BLaER1 treated with 17β-estradiol and CSF1 and Interleukin-3, amounts not matched to agents 10 nM and 100 nM (cell line): ENCODE measurements around the gene PPM1E.
"Not testable (repeated sequence)": the region's sequence is repeated elsewhere in the genome, so short reads cannot be mapped to it uniquely, and the experiment has no call there.

ENCODE experiments used
- H3K27ac ChIP-seq, 11 experiments: shearing (Covaris generic); formaldehyde crosslinking; 2 replicates each; pipeline ENCODE4 v1.8.1; 2022
- H3K27me3 ChIP-seq, 11 experiments: shearing (Covaris generic); formaldehyde crosslinking; 2 replicates each; pipeline ENCODE4 v1.8.1; 2022
- H3K36me3 ChIP-seq, 11 experiments: shearing (Covaris generic); formaldehyde crosslinking; 2 replicates each; pipeline ENCODE4 v1.8.1; 2022
- H3K4me1 ChIP-seq, 10 experiments: shearing (Covaris generic); formaldehyde crosslinking; 2 replicates each; pipeline ENCODE4 v1.8.1; 2022
- H3K4me2 ChIP-seq, 11 experiments: shearing (Covaris generic); formaldehyde crosslinking; 2 replicates each; pipeline ENCODE4 v1.8.1; 2022
- H3K4me3 ChIP-seq, 10 experiments: shearing (Covaris generic); formaldehyde crosslinking; 2 replicates each; pipeline ENCODE4 v1.8.1; 2022
- H3K9ac ChIP-seq, 11 experiments: shearing (Covaris generic); formaldehyde crosslinking; 2 replicates each; pipeline ENCODE4 v1.8.1; 2022
- H3K9me3 ChIP-seq, 11 experiments: shearing (Covaris generic); formaldehyde crosslinking; replicated peaks in 1 of 11; 2 replicates each; pipeline ENCODE4 v1.8.1; 2022
- H4K20me1 ChIP-seq, 11 experiments: shearing (Covaris generic); formaldehyde crosslinking; 2 replicates each; pipeline ENCODE4 v1.8.1; 2022
- Cebpa-rat ChIP-seq, 11 experiments: shearing (Covaris generic); IDR thresholded peaks; 2 replicates each; pipeline ENCODE4 v1.8.1; 2022

PPM1E gene

DNA sequence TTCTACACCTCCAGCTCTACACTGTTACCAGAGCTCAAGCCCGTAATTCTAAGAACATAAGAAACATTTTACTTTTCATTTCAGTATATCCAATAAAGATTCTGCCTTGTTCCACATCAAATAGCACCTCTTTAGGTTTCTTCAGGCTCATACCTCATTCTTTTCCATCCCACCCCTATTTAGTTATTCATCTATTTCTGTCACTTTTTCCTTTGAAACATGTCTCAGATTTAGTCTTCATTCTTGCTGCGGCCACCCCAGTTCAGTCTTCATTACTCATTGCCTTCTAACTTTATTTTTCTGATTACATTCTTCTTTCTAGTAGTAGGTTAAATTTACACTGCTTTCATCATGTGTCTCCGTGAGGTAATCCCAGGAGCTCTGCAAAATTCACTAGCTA is 33.5 kb downstream of the PPM1E start:
- no peaks in the 10 kb centered on the region for H3K9me3 ChIP-seq
- H3K4me3 ChIP-seq, result no peak overlapping the region
- H3K27ac ChIP-seq, result no peak overlapping the region
- H3K27me3 ChIP-seq, result no peaks in the 10 kb centered on the region
- H3K4me1 ChIP-seq, result peaks cover 0 to 6% (median 0%) of the 10 kb centered on the region in 10 experiments; a peak in 3 of 20 replicates
- H3K4me2 ChIP-seq, result no peak overlapping the region
- no peak for TF ChIP-seq Cebpa-rat (IDR thresholded peaks at IDR 0.05)
- no peak overlapping the region for H3K9ac ChIP-seq
- H4K20me1 ChIP-seq, result no peaks in the 10 kb centered on the region
- no peaks in the 10 kb centered on the region for H3K36me3 ChIP-seq

DNA sequence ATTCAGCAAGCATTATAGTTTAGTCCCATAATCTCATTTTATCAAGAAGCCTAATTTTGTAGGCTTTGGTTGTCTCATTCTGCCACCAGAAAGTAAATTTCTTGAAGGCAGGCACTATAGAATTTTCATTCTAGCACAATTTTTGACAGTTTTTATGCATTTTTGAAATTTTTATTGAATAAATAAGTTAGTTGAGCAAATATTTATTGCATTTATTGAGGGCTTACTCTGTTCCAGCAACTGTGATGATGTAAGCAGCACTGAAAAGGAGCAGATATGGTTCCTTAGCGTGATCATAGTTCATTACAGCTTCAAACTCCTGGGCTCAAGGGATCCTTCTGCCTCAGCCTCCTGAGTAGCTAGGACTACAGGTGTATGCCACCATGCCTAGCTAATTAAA is 34.2 kb downstream of the PPM1E start:
- Histone ChIP-seq H3K4me3 (no peak overlapping the region), H3K4me2 (no peak overlapping the region), H4K20me1 (no peaks in the 10 kb centered on the region), H3K27ac (no peak overlapping the region), H3K36me3 (no peaks in the 10 kb centered on the region), H3K27me3 (no peaks in the 10 kb centered on the region), H3K9ac (no peak overlapping the region), H3K9me3 (peaks cover 0 to 6% (median 0%) of the 10 kb centered on the region in 11 experiments; a peak in 1 of 22 replicates), H3K4me1 (peaks cover 0 to 6% (median 0%) of the 10 kb centered on the region in 10 experiments; a peak in 3 of 20 replicates)
- TF ChIP-seq Cebpa-rat (IDR thresholded peaks at IDR 0.05), result no peak

DNA sequence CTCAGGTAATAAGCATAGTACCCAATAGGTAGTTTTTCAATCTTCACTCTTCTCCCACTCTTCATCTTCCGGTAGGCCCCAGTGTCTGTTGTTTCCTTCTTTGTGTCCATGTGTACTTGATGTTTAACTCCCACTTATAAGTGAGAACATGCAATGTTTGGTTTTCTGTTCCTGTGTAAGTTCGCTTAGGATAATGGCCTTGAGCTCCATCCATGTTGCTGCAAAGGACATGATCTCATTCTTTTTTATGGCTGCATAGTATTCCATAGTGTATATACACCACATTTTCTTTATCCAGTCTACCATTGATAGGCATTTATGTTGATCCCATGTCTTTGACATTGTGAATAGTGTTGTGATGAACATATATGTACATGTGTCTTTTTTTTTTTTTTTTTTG is 38.9 kb downstream of the PPM1E start:
- not testable (repeated sequence) for H3K4me1 ChIP-seq, H3K4me3 ChIP-seq, H3K27ac ChIP-seq, H3K9ac ChIP-seq, H3K36me3 ChIP-seq, H3K4me2 ChIP-seq, H3K27me3 ChIP-seq, H4K20me1 ChIP-seq, H3K9me3 ChIP-seq

DNA sequence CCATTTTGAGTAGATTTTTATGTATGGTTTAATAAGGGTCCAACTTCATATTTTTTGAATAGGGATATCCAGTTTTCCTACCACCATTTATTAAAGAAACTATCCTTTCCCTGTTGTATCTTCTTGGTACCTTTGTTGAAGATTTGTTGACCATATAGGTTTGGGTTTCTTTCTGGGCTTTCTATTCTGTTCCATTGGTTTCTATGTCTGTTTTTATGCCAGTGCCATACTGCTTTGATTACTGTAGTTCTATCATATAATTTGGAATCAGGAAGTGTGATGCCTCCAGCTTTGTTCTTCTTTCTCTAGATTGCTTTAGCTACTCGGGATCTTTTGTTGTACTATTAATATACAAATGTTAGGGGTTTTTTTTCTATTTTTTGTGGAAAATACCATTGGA is 46.5 kb downstream of the PPM1E start:
- no peak for TF ChIP-seq Cebpa-rat (IDR thresholded peaks at IDR 0.05)
- H3K36me3 ChIP-seq, result no peaks in the 10 kb centered on the region
- no peak overlapping the region for H3K4me2 ChIP-seq
- peaks cover 8 to 12% (median 10%) of the 10 kb centered on the region in 11 experiments; a peak in 21 of 22 replicates for H3K9me3 ChIP-seq
- no peaks in the 10 kb centered on the region for H3K4me1 ChIP-seq
- H3K27me3 ChIP-seq, result no peaks in the 10 kb centered on the region
- H3K27ac ChIP-seq, result no peak overlapping the region
- H3K4me3 ChIP-seq, result no peak overlapping the region
- no peaks in the 10 kb centered on the region for H4K20me1 ChIP-seq
- no peak overlapping the region for H3K9ac ChIP-seq

DNA sequence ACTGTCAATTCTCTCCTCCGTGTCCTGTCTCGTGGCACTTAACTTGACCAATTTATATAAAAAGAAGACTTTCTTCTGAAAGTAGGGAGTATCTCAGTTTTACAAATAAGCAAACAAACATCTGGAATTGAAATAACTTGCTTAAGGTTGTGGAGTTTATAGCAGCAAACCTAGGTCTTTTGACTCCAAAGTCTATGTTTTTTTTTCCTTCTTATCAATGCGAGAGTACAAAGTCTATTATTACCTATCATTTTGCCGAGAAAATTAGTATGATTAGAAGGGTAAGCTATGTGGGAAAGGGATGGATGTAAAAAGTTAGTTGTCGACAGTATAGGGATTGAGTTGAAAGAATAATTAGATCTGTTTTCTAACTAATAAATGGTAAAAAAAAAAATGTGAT is 50.4 kb downstream of the PPM1E start:
- Histone ChIP-seq H4K20me1 (no peaks in the 10 kb centered on the region), H3K27me3 (no peaks in the 10 kb centered on the region), H3K4me3 (no peak overlapping the region), H3K9me3 (peaks cover 8 to 12% (median 10%) of the 10 kb centered on the region in 11 experiments; a peak in 21 of 22 replicates), H3K27ac (no peak overlapping the region), H3K4me1 (peaks cover 4 to 12% (median 7%) of the 10 kb centered on the region in 10 experiments; a peak in 14 of 20 replicates), H3K36me3 (no peaks in the 10 kb centered on the region), H3K4me2 (no peak overlapping the region), H3K9ac (no peak overlapping the region)
- no peak for TF ChIP-seq Cebpa-rat (IDR thresholded peaks at IDR 0.05)

DNA sequence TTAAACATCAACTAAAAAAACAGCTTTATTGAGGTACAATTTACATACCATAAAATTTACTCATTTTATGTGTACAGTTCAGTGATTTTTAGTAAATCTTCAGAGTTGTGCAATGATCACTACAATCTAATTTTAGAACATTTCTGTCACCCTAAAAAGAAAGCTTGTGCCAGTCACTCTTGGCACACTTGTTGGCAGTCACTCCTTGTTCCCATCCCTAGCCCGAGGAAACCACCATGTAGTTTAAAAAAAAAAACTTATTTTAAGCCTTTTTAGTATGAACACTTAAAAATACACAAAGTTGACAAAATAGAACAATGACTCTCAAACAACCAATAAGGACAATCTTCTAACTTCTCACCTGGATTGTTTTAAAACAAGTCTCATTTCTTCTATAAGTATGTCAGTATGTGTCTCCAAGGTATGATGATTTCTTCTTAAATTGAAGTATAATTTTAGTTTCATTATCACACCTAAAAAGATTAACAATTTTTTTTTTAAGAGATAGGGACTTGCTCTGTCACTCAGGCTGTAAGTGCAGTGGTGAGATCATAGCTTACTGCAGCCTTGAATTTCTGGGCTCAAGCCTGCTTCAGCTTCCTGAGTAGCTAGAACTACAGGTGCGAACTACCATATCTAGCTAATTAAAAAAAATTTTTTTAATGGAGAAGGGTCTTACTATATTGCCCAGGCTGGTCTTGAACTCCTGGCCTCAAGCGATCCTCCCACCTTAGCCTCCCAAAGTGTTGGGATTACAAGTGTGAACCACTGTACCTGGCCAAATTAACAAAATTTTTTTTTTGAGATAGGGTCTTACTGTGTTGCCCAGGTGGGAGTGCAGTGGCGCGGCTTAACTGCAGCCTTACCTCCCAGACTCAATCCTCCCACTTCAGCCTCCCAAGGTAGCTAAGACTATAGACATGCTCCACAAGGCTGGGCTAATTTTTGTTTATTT is 53.2 kb downstream of the PPM1E start:
- Histone ChIP-seq H3K27me3 (no peaks in the 10 kb centered on the region), H3K36me3 (no peaks in the 10 kb centered on the region), H3K9me3 (no peaks in the 10 kb centered on the region), H3K27ac (no peak overlapping the region), H3K4me1 (peaks cover 4 to 12% (median 7%) of the 10 kb centered on the region in 10 experiments; a peak in 14 of 20 replicates), H3K4me2 (peak overlapping the region in 10 of 11 experiments; percentile 10 to 58 (median 38); a peak in 15 of 22 replicates), H3K9ac (no peak overlapping the region), H3K4me3 (no peak overlapping the region), H4K20me1 (no peaks in the 10 kb centered on the region)
- no peak for TF ChIP-seq Cebpa-rat (IDR thresholded peaks at IDR 0.05)

DNA sequence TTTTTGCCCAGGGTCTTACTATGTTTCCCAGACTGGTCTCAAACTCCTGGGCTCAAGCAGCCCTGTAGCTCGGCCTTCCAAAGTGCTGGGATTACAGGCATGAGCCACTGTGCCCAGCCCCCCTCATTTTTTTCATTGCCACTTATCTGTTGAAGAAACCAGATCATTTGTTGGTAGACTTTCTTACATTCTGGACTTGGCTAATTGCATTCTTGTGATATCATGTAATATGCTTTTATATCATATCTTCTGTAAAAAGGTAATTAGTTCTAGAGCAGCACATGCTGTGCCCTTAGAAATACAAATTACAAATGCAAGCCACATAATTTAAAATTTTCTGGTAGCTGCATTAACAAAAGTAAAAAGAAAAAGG is 53.9 kb downstream of the PPM1E start:
- Histone ChIP-seq H3K27me3 (no peaks in the 10 kb centered on the region), H3K36me3 (no peaks in the 10 kb centered on the region), H3K4me3 (no peak overlapping the region), H3K9ac (no peak overlapping the region), H3K4me2 (no peak overlapping the region), H3K4me1 (peaks cover 4 to 12% (median 7%) of the 10 kb centered on the region in 10 experiments; a peak in 14 of 20 replicates), H4K20me1 (no peaks in the 10 kb centered on the region), H3K27ac (no peak overlapping the region), H3K9me3 (no peaks in the 10 kb centered on the region)
- no peak for TF ChIP-seq Cebpa-rat (IDR thresholded peaks at IDR 0.05)

DNA sequence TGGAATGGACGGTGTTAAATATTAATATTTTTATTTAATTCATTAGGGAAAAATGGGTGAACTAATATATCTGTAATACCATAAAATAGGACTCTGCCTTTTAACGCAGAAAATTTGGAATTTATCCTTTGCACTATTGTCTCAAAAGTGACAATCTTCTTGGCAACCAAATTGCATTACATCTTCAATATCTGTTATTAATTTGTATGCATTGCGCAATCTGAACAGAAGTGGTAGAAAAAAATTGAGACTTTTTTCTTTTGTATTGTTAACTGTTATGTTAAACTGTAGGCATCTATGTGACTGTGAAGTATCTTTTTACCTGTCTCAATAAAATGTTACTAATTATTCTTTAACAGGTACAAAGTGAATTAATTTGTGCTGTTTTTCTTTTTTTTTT is 55.6 kb downstream of the PPM1E start:
- H3K9ac ChIP-seq, result no peak overlapping the region
- H3K4me2 ChIP-seq, result no peak overlapping the region
- no peaks in the 10 kb centered on the region for H4K20me1 ChIP-seq
- H3K9me3 ChIP-seq, result no peaks in the 10 kb centered on the region
- H3K27me3 ChIP-seq, result no peaks in the 10 kb centered on the region
- H3K27ac ChIP-seq, result no peak overlapping the region
- peak in 5 of 11 experiments; percentile 39 to 92 (median 56); a peak in 7 of 22 replicates for TF ChIP-seq Cebpa-rat (IDR thresholded peaks at IDR 0.05)
- peaks cover 4 to 12% (median 7%) of the 10 kb centered on the region in 10 experiments; a peak in 14 of 20 replicates for H3K4me1 ChIP-seq
- no peak overlapping the region for H3K4me3 ChIP-seq
- H3K36me3 ChIP-seq, result no peaks in the 10 kb centered on the region

DNA sequence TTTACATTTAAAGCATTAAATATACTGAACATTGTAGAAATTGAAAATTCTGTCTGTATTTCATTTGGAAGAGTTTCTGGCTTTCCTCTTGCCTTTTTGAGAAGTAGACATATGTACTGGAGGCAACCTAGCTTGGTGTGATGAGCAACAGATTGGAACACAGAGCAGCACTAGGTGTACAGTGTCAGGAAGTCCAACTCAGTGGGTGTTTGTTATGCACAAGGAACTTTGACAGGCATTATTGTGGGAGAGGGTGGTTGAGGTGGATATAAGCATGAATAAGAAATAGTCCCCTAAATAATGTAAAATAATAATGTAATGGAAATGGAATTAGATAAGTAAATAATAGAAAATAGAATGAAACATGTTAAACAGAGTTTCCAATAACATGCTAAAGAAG is 58.1 kb downstream of the PPM1E start:
- Histone ChIP-seq H3K27ac (no peak overlapping the region), H3K9ac (no peak overlapping the region), H3K4me3 (no peak overlapping the region), H3K4me1 (peaks cover under 1 to 6% (median 2%) of the 10 kb centered on the region in 10 experiments; a peak in 14 of 20 replicates), H3K36me3 (no peaks in the 10 kb centered on the region), H3K27me3 (no peaks in the 10 kb centered on the region), H3K4me2 (no peak overlapping the region), H4K20me1 (no peaks in the 10 kb centered on the region), H3K9me3 (no peaks in the 10 kb centered on the region)
- no peak for TF ChIP-seq Cebpa-rat (IDR thresholded peaks at IDR 0.05)

DNA sequence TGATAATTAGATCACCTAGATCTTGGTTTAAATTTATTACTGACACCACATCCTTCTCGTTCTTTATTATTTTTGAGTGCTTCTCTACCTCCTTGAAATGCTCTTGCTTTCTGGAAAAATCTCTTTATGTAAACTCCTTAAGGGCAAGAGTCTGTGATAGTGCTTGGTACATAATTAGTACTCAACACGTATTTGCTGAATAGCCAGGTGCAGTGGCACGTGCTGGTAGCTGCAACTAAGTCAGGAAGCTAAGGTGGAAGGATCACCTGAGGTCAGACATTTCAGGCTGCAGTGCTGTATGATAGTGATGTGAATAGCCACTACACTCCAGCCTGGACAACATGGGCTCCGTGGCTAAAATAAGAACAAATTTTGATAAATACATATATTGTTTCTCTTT is 63.0 kb downstream of the PPM1E start:
- Histone ChIP-seq H3K9me3 (no peaks in the 10 kb centered on the region), H3K27me3 (no peaks in the 10 kb centered on the region), H3K9ac (no peak overlapping the region), H4K20me1 (no peaks in the 10 kb centered on the region), H3K36me3 (no peaks in the 10 kb centered on the region), H3K4me1 (no peaks in the 10 kb centered on the region), H3K4me2 (no peak overlapping the region), H3K27ac (no peak overlapping the region), H3K4me3 (no peak overlapping the region)
- TF ChIP-seq Cebpa-rat (IDR thresholded peaks at IDR 0.05), result no peak
